Breast epithelium (tissue), 3 donors: ENCODE results near the gene GSTT2.

Source experiments
- POLR2A ChIP-seq: fragments of 450-650 bp; IDR thresholded peaks from one replicate; pipeline ENCODE4 v1.6.1; 2016; ENCODE audit warnings: antibody characterized with exemption, mild to moderate bottlenecking, moderate library complexity
- POLR2AphosphoS5 ChIP-seq, 3 donors: sonication (generic); formaldehyde crosslinking; IDR thresholded peaks; one replicate each; pipeline ENCODE4 v1.6.1; 2017; ENCODE audit warnings: antibody characterized with exemption in 3 of 3
- TF ChIP-seq, protein P1 (sequence below), 3 donors: fragments of 450-650 bp; IDR thresholded peaks; one replicate each; pipeline ENCODE4 v1.5.1; 2016 to 2017; ENCODE audit warnings: antibody characterized with exemption in 3 of 3, mild to moderate bottlenecking in 3 of 3, moderate library complexity in 3 of 3

DNA sequence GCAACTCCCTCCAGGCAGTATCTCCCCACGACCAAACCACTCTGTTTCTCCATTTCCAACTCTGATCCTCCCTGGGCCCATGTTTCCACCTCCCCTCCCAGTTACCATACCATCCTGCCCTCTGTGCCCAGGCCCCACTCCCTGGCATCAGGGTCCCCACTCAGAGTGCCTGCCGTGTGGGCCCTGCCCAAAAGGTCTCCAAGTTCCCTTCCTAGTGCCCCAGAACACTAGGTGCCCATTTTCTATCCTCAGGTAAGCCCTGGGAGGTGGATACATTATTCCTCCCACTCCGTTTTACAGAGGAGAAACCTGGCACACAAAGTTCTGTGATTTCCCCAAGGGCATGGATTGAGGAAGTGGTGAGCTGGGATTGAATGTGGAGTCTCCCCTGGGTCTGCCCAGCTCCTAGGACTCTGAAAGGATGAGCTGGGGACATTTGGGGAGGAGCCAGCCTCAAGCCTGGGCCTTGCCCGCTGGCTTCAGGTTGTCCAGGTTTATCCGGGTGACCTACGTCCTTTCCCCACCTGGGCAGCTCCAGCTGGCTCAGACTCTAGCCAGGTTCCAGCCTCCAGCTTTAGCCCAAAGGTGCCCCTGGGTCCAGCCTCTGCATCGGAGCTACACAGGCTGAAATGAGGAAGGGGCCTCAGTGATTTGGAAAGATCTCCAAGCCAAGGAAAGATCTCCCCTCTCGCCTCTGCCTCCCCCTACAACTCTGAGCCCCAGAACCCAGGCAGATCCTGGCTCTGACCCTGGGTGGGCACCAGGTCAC lies 27.5 kb downstream of the GSTT2 start:
- TF ChIP-seq POLR2AphosphoS5 (IDR thresholded peaks at IDR 0.05), result peak in 1 of 3 donors; percentile 14
- TF ChIP-seq, protein P1, sequence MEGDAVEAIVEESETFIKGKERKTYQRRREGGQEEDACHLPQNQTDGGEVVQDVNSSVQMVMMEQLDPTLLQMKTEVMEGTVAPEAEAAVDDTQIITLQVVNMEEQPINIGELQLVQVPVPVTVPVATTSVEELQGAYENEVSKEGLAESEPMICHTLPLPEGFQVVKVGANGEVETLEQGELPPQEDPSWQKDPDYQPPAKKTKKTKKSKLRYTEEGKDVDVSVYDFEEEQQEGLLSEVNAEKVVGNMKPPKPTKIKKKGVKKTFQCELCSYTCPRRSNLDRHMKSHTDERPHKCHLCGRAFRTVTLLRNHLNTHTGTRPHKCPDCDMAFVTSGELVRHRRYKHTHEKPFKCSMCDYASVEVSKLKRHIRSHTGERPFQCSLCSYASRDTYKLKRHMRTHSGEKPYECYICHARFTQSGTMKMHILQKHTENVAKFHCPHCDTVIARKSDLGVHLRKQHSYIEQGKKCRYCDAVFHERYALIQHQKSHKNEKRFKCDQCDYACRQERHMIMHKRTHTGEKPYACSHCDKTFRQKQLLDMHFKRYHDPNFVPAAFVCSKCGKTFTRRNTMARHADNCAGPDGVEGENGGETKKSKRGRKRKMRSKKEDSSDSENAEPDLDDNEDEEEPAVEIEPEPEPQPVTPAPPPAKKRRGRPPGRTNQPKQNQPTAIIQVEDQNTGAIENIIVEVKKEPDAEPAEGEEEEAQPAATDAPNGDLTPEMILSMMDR (IDR thresholded peaks at IDR 0.05), result no peak
- no peak for TF ChIP-seq POLR2A
